ENCODE results near the gene PLPP4. TPM values are rescaled to one million over a fixed set of nuclear protein-coding genes. Genes with fewer than 3 reads are reported as not detected.

The PLPP4 gene
- polyA plus RNA-seq, 1 of the 3 experiments (the other 2 are of a cell fraction): 27.9 TPM

DNA sequence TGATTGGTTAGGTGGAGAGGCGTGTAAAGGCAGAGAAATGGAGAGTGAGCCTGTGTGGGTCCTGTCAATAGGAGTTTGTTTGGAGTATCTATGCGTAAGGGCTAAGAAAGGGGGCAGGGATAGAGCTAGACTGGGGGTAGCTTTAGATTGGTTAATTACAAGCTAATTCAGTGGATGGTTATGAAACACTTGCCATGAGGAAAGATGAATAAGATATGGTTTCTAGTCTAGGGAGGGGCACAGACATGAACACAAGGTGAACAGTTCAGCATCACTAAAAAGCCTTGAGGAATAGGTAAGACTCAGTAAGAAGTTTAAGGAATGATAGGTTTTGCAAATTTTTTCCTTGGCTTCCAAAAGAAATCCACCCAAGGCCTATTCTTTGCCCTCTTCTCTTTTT, 50.6 kb downstream of the PLPP4 start (continued):
- TF ChIP-seq YY1 (IDR thresholded peaks at IDR 0.05; ENCODE audit: low read depth) (no peak), FOSL2 (IDR thresholded peaks at IDR 0.05; ENCODE audit: borderline replicate concordance, low read depth) (no peak), MEF2A (IDR thresholded peaks at IDR 0.05; ENCODE audit: borderline replicate concordance, low read depth) (no peak), CHD2 (IDR thresholded peaks at IDR 0.05; ENCODE audit: low read length, partially characterized antibody) (no peak), EZH2phosphoT487 (IDR thresholded peaks at IDR 0.05; ENCODE audit: borderline replicate concordance, low read depth) (no peak), TEAD4 (IDR thresholded peaks at IDR 0.05; ENCODE audit: borderline replicate concordance, insufficient read depth) (no peak)
- TF ChIP-seq, protein P1, sequence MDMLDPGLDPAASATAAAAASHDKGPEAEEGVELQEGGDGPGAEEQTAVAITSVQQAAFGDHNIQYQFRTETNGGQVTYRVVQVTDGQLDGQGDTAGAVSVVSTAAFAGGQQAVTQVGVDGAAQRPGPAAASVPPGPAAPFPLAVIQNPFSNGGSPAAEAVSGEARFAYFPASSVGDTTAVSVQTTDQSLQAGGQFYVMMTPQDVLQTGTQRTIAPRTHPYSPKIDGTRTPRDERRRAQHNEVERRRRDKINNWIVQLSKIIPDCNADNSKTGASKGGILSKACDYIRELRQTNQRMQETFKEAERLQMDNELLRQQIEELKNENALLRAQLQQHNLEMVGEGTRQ (IDR thresholded peaks at IDR 0.05; ENCODE audit: borderline replicate concordance, low read depth, low read length): no peak

DNA sequence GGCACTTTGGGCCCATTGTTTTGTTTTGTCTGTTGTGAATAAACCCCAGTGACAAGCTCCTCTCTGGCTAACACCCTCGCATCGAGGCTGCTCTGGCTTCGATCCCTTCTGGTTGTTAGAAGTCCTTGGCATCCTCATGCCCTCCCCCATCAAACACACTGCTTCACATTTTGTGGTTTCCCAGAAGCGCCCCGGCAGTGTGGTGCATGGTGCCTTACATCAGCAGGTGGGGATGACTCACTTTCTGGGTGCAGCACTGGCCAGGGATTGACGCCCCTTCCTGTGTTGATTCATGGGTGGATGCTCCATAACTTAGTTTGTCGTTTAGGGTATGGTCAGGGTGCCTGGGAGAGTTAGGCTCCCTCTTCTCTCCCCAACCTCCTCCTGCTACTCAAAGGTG, 51.4 kb downstream of the PLPP4 start:
- Histone ChIP-seq H3K9ac (no peak overlapping the region; the same call in 1 of the 2 replicates), H2AFZ (ENCODE audit: low read depth) (no peak overlapping the region), H3K4me2 (no peak overlapping the region), H3K9me3 (no peaks in the 10 kb centered on the region), H3K4me3 (ENCODE audit: low read depth in 2 of 2, low read length in 1 of 2) (no peak overlapping the region), H3K79me2 (ENCODE audit: insufficient read depth) (peaks cover 96% of the 10 kb centered on the region), H3F3A (replicated peaks; ENCODE audit: insufficient read depth) (peaks cover 17% of the 10 kb centered on the region), H3K27me3 (ENCODE audit: insufficient read depth) (no peaks in the 10 kb centered on the region), H3K36me3 (replicated peaks in 1 of 2; ENCODE audit: control insufficient read depth in 1 of 2, insufficient read depth in 2 of 2, low read length in 1 of 2) (peaks cover 2 to 28% of the 10 kb centered on the region in 2 experiments), H4K20me1 (ENCODE audit: insufficient read depth) (peaks cover 31% of the 10 kb centered on the region; the same call in 1 of the 2 replicates), H3K9me2 (no peaks in the 10 kb centered on the region), H3K4me1 (ENCODE audit: control insufficient read depth in 1 of 2, insufficient read depth in 2 of 2, low read depth in 1 of 2, low read length in 1 of 2) (peaks cover 7 to 12% of the 10 kb centered on the region in 2 experiments; a peak in 2 of 4 replicates), H3K27ac (ENCODE audit: low read depth in 2 of 2, low read length in 1 of 2) (peak overlapping the region in 1 of 2 experiments; percentile 46; a peak in 2 of 4 replicates)
- ChIA-PET POLR2A (no interaction called here), CTCF (interaction anchor here (1.0 kb wide), 1 partner anchor 17 kb away, joined by 3 read pairs; no protein-coding TSS in a partner anchor)
- 32% methylated on average over 7 of the region's 7 CpGs for WGBS (ENCODE audit: low lambda C conversion rate)
- no peak for DNase-seq
- TF ChIP-seq FOXM1 (IDR thresholded peaks at IDR 0.05; ENCODE audit: low read depth): no peak
- TF ChIP-seq NRF1 (IDR thresholded peaks at IDR 0.05; ENCODE audit: low read depth, low read length): no peak
- peak in 1 of 2 experiments; percentile 88; a peak in 2 of 4 replicates for TF ChIP-seq EP300 (IDR thresholded peaks at IDR 0.05; ENCODE audit: borderline replicate concordance in 1 of 2, low read depth in 1 of 2, low read length in 1 of 2)
- peak; percentile 88 for TF ChIP-seq NFIC (IDR thresholded peaks at IDR 0.05; ENCODE audit: borderline replicate concordance)
- TF ChIP-seq SMC3 (IDR thresholded peaks at IDR 0.05; ENCODE audit: low read depth, low read length): no peak
- TF ChIP-seq RCOR1 (IDR thresholded peaks at IDR 0.05; ENCODE audit: low read length): no peak
- TF ChIP-seq MEF2A (IDR thresholded peaks at IDR 0.05; ENCODE audit: borderline replicate concordance, low read depth): no peak
- peak; percentile 66; the same call in 1 of the 2 replicates for TF ChIP-seq TEAD4 (IDR thresholded peaks at IDR 0.05; ENCODE audit: borderline replicate concordance, insufficient read depth)
- TF ChIP-seq GATA2 (CRISPR knock-in tag; IDR thresholded peaks at IDR 0.05): no peak
- peak; percentile 44; the same call in 1 of the 2 replicates for TF ChIP-seq SIN3A (IDR thresholded peaks at IDR 0.05; ENCODE audit: borderline replicate concordance, low read depth, low read length)
- no peak for TF ChIP-seq RAD21 (IDR thresholded peaks at IDR 0.05; ENCODE audit: low read length)
- TF ChIP-seq, protein P2, sequence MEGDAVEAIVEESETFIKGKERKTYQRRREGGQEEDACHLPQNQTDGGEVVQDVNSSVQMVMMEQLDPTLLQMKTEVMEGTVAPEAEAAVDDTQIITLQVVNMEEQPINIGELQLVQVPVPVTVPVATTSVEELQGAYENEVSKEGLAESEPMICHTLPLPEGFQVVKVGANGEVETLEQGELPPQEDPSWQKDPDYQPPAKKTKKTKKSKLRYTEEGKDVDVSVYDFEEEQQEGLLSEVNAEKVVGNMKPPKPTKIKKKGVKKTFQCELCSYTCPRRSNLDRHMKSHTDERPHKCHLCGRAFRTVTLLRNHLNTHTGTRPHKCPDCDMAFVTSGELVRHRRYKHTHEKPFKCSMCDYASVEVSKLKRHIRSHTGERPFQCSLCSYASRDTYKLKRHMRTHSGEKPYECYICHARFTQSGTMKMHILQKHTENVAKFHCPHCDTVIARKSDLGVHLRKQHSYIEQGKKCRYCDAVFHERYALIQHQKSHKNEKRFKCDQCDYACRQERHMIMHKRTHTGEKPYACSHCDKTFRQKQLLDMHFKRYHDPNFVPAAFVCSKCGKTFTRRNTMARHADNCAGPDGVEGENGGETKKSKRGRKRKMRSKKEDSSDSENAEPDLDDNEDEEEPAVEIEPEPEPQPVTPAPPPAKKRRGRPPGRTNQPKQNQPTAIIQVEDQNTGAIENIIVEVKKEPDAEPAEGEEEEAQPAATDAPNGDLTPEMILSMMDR (IDR thresholded peaks at IDR 0.05): no peak
- TF ChIP-seq TCF12 (IDR thresholded peaks at IDR 0.05): peak; percentile 95
- TF ChIP-seq, protein P3, sequence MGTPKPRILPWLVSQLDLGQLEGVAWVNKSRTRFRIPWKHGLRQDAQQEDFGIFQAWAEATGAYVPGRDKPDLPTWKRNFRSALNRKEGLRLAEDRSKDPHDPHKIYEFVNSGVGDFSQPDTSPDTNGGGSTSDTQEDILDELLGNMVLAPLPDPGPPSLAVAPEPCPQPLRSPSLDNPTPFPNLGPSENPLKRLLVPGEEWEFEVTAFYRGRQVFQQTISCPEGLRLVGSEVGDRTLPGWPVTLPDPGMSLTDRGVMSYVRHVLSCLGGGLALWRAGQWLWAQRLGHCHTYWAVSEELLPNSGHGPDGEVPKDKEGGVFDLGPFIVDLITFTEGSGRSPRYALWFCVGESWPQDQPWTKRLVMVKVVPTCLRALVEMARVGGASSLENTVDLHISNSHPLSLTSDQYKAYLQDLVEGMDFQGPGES (IDR thresholded peaks at IDR 0.05; ENCODE audit: low read depth, low read length): no peak
- no peak; the same call in 1 of the 2 replicates for TF ChIP-seq POLR2AphosphoS5 (IDR thresholded peaks at IDR 0.05; ENCODE audit: low read depth, low read length)
- peak; percentile 94 for TF ChIP-seq FOSL2 (IDR thresholded peaks at IDR 0.05; ENCODE audit: borderline replicate concordance, low read depth)
- TF ChIP-seq EZH2phosphoT487 (IDR thresholded peaks at IDR 0.05; ENCODE audit: borderline replicate concordance, low read depth): no peak
- TF ChIP-seq GABPA (IDR thresholded peaks at IDR 0.05; ENCODE audit: low read depth): no peak
- TF ChIP-seq FOXJ3 (CRISPR knock-in tag; IDR thresholded peaks at IDR 0.05): no peak
- TF ChIP-seq, protein P4, sequence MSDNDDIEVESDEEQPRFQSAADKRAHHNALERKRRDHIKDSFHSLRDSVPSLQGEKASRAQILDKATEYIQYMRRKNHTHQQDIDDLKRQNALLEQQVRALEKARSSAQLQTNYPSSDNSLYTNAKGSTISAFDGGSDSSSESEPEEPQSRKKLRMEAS (IDR thresholded peaks at IDR 0.05; ENCODE audit: low read depth): peak; percentile 91
- TF ChIP-seq, protein P5, sequence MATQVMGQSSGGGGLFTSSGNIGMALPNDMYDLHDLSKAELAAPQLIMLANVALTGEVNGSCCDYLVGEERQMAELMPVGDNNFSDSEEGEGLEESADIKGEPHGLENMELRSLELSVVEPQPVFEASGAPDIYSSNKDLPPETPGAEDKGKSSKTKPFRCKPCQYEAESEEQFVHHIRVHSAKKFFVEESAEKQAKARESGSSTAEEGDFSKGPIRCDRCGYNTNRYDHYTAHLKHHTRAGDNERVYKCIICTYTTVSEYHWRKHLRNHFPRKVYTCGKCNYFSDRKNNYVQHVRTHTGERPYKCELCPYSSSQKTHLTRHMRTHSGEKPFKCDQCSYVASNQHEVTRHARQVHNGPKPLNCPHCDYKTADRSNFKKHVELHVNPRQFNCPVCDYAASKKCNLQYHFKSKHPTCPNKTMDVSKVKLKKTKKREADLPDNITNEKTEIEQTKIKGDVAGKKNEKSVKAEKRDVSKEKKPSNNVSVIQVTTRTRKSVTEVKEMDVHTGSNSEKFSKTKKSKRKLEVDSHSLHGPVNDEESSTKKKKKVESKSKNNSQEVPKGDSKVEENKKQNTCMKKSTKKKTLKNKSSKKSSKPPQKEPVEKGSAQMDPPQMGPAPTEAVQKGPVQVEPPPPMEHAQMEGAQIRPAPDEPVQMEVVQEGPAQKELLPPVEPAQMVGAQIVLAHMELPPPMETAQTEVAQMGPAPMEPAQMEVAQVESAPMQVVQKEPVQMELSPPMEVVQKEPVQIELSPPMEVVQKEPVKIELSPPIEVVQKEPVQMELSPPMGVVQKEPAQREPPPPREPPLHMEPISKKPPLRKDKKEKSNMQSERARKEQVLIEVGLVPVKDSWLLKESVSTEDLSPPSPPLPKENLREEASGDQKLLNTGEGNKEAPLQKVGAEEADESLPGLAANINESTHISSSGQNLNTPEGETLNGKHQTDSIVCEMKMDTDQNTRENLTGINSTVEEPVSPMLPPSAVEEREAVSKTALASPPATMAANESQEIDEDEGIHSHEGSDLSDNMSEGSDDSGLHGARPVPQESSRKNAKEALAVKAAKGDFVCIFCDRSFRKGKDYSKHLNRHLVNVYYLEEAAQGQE (IDR thresholded peaks at IDR 0.05; ENCODE audit: low read depth, low read length): peak; percentile 62; the same call in 1 of the 2 replicates

All from SK-N-SH (cell line).